Stimulated activated CD4-positive, alpha-beta T cell treated with anti-CD3 and anti-CD28 coated beads, TNF-alpha, amount 100 ng/mL, for 1 hour (primary cell): Measurements from ENCODE around the gene SERPINA10.

ENCODE experiments used
- DNase-seq, 3 donors: peaks; one replicate each; pipeline ENCODE4 v3.0.0-alpha.2; 2020; ENCODE audit warnings: low read depth in 3 of 3, low spot score in 1 of 3

Gene SERPINA10

GRCh38 chr14:94292872-94293577, at the start of gene SERPINA10:
Gene SERPINA10, minus strand, starts transcription at chr14:94293268. Its CDS starts 2,675 bp downstream, at chr14:94290593.
- no peak for DNase-seq

GRCh38 chr14:94342334-94342934, 49.4 kb upstream of the SERPINA10 start:
- no peak for DNase-seq

- DNase-seq, result no peak
These were observed 48.7 kb upstream of the SERPINA10 start for GRCh38 chr14:94341656-94342333.

GRCh38 chr14:94340533-94340932, 47.5 kb upstream of the SERPINA10 start:
- DNase-seq, result no peak

GRCh38 chr14:94338023-94338422, 45.0 kb upstream of the SERPINA10 start:
- no peak for DNase-seq

GRCh38 chr14:94337274-94337673, 44.2 kb upstream of the SERPINA10 start:
- DNase-seq, result no peak

- DNase-seq, result no peak
These were observed 41.8 kb upstream of the SERPINA10 start for GRCh38 chr14:94334872-94335271.

DNA sequence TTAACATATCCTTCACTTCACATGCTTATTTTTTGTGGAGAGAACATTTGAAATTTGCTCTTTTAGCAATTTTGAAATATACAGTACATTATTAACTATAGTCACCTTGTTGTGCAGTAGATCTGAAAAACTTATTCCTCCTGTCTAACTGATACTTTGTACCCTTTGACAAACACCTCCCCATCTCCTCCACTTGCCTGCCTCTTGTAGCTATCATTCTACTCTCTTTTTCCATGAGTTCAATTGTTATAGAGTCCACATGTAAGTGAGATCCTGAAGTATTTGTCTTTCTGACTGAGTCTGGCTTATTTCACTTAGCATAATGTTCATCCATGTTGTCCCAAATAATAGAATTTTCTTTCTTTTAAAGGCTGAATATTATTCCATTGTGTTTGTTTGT, 39.5 kb upstream of the SERPINA10 start:
- no peak for DNase-seq

DNA sequence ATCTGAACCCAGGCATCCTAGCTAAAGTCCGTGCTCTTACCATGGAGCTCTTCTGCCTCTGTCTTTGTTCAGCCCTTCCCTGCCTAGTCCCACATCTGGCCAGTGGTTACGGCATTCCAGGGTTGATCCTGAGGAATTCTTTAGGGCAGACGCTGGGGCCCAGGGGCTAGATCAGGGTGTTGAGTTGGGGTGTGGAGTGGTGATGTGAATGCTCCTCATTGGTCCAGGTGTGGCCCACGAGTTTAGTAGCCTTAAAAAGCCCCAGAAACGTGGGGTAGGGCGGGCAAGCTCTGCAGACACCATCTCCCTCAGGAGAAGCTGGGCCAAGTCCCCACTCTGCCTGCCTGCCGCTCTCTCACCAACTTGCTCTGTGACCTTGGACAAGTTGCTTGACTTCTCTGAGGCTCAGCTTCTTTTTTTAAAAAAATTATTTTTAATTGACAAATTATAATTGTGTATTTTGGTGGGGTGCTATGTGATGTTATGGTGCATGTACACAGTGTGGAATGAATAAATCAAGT, 39.1 kb upstream of the SERPINA10 start:
- DNase-seq, result no peak

GRCh38 chr14:94331462-94331861, 38.4 kb upstream of the SERPINA10 start:
- no peak for DNase-seq

DNA sequence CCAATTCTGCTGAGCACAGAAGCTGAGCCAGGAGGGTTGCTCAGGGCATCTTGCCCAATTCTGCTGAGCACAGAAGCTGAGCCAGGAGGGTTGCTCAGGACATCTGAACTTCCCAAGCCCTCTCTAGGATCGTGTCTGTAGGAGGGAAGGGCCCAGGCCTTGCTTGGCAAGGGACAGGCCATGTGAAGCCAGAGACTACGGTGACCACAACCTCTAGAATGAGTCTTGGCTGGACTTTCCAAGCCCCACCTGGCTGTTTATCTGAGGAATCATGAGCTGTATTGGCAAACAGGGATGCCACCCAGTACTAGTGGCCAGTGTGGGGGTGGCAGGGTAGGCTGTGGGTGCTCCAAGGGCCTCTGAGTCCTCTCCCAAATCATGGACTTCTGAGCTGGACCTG, 37.8 kb upstream of the SERPINA10 start:
- DNase-seq, result no peak

DNA sequence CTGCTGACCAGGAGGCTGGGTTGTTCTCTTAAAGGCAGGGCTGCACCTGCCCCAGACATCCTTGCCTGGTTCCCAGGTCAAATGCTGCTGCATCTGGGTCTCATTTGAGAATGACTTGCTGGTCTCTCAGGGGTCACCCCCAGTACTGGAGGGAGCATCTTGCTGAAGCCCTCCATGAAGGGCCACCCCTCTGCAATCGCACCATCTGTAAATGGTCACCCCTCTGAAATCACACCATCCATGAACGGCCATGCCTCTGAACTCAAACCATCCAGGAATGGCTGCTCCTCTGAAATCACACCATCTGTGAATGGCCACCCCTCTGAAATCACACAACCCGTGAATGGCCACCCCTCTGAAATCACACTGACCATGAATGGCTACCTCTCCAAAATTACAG, 37.4 kb upstream of the SERPINA10 start:
- no peak for DNase-seq

DNA sequence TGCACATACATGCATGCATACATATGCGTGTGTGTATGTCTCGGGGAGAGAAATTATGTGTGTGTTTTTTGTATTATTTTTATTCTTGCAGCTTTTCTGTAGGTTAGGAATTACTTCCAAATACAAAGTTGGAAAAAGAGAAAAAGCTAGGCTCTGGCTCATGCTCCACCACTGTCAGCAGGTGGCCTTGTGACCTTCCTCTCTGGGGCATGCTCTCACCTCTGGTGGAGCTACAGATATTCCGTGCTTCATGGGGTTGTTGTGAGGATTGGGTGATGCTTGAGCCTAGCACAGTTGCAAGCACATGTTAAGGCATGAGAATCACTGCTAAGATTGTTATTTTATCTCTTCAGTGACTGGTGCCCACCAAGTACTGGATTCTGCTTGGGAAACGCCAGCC, 36.8 kb upstream of the SERPINA10 start:
- no peak for DNase-seq

DNA sequence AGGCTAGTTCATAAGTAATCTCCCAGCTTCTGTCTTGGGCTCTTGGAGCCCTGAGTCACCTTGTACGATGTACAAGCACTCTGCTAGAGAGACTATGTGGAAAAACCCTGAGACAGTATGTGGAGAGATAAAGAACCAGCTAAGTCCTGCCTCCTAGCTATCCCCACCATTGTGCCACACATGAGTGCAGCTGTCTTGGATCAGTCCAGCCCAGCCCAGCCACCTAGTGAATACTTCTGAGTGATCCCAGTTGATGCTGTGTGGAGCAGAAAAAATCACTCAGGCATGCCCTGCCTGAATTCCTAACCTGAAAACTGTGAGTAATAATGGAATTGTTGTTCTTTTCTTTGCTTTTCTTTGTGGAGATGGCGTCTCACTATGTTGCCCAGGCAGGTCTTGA, 35.1 kb upstream of the SERPINA10 start:
- no peak for DNase-seq

GRCh38 chr14:94322648-94323570, 29.8 kb upstream of the SERPINA10 start, which contains the start of gene SERPINA6:
Gene SERPINA6, minus strand, starts transcription at chr14:94323336. Its CDS starts 8,688 bp downstream, at chr14:94314648.
- DNase-seq, result no peak

DNA sequence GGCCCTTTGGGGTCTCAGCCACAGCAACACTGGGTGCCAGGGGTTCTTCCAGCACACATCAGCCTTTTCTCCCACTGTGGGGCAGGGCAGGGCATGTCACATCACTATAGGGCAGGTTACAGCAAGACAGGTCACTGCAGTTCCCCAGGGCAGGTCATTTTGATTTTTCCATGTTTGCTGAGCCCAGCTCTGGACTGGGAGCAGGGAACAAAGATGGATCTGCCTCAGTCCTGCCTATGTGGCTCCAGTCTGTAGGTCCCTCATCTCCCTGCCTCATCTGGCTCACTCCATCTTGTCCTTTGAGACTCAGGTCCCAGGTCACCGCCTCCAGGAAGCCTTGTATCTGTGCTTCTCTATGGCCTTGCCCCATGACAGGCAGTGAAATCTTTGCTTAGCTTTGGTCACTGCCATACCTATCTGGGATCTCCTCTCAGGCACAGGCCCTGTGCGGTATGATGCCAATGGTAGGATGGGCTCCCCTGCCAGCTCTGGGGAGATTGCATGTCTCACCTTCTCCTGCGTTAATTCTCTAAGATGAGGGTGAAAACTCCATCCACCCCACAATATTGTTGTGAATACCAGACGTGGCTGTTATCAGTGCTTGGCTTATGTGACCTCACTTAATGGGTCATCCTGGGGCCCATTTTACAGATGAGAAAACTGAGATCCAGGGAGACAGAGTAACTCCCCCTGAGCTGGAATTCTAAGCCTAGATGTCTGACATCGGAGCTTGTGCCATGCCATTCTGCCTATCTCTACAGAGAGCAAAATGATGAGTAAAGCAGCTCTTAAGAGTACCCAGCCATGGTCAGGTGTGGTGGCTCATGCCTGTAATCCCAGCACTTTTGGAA, 28.6 kb upstream of the SERPINA10 start:
- DNase-seq, result no peak

- no peak for DNase-seq
These were observed 27.2 kb upstream of the SERPINA10 start for GRCh38 chr14:94320243-94320642.

- no peak for DNase-seq
These were observed 24.2 kb upstream of the SERPINA10 start for GRCh38 chr14:94317259-94317658.

GRCh38 chr14:94316692-94317091, 23.6 kb upstream of the SERPINA10 start:
- no peak for DNase-seq

DNA sequence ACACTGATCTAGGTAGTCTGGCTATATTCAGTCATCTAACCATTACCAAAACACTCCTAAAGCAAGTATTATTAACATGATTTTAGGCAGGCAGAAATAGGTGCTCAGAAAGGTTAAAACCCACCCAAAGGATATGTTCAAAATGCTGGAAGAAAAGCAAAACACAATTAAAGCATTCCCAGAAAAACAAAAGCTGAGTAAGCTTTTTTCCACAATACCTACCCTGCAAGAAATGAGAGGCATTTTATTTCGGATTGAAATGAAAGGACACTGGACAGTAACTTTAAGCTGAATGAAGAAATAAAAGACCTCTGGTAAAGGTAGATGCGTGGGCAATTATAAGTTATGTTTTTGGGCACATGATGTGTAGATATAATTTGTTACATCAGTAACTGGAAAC, 21.8 kb upstream of the SERPINA10 start:
- DNase-seq, result no peak
